HG02852 (cell line): ENCODE measurements around the gene TEX29.

Source experiments
- ATAC-seq: cut with Tn5 transposase; IDR thresholded peaks from one replicate; pipeline ENCODE4 v1.9.1; 2021; ENCODE audit warnings: mild to moderate bottlenecking, moderate library complexity; ENCODE audit not compliant: unreplicated experiment

Gene TEX29

DNA sequence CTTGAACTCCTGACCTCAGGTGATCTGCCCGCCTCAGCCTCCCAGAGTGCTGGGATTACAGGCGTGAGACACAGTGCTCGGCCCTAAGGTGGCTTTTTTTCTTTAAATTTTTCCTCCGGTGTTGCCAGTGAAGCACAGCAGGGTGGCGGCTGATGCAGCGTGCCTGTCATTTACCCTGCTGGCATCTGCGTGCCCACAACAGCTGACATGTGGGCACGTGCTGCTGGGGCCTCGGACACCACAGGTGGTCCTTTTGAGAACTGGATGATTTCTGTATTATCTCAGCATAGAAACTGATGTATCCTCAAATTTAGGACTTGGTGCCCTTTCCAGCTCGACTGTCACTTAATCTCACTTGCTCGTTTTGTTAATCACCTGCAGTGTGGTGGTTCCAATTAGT lies 31.2 kb upstream of the TEX29 start:
- ATAC-seq: no peak

DNA sequence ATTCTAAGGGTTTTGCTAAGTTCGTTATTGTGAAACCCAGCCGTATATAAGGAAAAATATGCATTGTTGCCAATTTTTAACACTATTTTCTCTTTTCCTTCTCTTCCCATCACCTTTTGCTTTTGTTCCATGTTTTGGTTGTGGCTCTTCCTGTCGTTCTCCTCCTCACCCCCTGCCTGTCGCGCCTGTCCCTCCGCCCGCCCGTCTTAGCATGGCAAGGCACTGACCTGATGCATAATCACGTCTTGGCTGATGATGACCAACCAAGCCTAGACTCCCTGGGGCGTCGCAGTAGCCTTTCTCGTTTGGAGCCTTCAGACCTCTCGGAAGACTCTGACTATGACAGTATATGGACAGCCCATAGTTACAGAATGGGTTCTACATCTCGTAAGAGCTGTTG lies 28.5 kb upstream of the TEX29 start:
- no peak for ATAC-seq

DNA sequence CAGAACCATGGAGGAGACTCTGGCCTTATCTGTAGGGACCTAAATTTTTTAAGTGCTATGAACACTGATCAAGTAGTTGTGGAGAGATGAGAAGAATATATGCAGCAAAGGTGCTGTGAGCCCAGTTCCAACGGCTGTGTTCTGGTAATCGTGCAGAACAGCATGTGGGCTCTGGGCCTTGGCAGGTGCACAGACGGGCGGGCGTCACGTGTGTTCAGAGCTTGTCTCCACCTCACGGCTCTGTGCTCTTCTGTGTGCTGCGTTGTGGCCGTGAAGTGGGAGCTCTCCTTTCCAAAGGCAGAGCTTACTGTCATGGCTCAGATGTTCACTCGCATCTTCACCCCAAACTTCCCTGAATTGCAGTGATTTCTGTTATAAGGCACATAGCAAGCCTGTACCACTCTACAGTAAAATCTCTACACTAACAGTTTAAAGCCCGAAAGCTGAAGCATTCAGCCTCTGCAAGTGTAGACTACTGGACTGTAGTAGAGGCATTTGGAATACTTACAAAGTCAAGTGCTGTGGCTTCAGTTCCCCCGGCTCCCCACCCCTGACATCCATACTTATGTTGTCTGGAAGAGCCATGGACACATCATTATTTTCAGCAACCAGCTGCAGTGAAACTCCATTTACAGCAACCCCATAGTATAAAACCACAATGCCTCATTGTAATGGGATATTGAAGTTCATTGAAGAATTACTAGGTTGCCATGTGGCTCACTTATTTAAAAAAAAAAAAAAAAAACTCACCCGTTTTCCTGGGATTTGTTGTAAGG lies 27.5 kb upstream of the TEX29 start:
- no peak for ATAC-seq

DNA sequence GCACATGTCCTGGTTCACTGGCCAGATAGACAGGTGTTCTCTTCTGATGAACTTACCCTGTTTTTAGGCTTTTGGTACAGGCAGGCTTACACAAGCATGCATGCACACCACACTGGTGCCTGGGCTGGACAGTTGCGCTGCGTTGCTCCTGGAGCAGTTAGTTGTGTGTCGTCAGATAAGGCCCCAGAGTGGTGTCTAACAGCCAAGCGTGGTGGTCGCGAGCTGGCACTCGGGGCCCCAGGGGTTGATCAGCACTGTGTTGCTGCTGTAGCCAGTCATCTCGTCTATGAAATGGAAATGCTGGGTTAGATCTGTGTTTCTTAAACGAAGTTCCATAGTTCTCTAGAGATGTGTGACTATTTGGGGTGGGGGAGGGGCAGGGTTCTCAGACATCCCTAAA lies 24.6 kb upstream of the TEX29 start:
- no peak for ATAC-seq

DNA sequence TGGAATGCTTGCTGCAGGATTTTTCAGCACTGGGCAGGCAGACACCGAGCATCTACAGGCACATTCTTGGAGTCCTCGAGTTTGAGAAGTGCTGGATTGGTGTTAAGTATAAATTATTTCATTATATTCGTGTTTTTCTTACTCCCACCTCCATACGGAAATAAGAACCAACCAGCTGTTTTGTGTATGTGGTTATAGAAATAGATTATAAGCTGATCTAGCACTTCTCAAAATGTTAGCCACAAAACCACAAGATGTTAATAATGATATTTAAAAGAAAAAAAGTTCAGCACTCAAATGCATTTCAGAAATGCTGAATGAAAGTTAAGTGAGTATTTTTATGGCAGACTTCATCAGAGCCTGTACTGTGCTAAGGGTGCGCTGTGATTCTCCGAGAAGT lies 24.0 kb upstream of the TEX29 start:
- no peak for ATAC-seq

DNA sequence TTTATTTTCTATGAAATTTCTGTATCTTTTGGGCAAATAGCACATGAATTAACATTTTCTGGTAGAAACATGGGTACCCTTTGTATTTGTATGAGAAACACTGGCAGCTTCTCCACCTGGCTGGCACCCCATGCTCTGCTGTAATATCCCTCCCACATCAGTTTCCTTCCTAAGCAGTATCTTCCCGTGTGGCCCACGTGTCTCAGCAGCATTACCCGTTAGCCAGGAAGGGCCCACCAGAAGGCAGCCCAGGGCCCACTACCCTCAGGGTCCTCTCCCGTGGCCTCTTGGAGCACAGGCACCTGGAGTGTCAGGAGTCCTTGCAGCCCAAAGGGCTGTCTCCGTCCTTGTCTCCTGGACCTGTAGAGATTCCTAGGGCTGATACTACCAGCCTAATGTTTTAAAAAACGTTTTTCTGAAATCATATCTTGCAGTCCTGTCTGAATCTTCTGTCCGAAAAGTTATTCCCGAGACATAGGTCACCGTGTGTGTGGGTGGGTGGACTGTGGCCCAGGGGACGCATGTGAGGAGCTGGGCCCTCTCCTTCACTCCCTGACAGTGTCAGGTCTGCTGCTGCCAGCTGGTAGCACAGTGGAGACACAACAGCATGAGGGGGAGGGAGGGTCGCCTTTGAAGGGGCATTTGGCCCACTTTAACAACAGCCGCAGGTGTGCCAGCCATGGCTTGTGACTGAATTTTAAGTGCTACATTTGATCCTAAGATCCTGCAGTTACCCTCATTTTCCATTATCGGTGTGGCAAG lies 22.0 kb upstream of the TEX29 start:
- ATAC-seq: no peak

DNA sequence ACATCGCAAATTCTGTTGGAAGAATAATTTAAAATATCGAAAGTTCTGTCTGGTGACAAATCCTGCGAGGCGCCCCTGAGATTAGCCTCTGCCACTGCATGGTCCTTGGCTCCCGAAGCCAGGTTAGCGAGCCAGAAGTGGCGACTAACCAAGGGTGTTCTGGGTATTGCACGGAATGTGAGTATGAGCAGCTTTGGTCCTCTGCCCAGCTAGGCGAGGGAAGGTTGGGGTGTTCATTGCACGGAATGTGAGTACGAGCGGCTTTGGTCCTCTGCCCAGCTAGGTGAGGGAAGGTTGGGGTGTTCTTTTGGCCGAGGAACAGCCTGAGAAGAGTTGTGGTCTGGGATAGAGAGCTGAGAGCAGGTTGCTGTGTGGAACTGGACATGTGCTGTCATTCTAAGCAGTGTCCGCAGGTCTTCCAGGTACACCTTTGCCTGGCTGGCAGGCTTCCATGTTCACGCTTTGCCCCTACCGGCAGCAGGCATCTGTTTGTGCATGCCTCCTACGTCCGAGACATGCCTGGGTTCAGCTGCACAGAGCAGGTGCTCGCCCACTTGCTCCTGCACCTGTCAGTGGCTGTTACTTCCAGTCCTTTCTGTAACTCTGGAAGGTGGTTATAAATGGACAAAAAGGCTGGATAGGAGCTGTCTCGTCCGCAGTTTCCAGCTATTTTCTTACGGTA lies 18.3 kb upstream of the TEX29 start:
- ATAC-seq: no peak

DNA sequence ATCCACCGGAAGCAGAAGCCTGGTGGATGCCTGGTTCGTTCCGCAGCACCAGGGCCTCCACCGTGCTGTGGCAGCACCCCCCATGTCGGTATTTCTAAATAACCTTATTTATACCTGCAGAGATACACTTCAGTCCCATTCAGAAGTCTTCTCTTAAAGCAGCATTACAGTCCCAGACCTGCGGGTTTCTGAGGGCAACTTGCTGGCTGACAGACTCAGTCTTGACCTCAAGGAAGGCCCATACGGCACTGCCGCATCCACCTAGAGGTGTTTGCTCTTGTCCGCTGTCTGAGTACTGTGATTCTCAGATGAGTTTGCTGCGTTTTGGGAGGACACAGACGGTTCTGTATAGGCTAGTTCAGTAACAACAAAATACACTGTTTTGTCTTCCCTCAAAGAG lies 16.9 kb upstream of the TEX29 start:
- ATAC-seq: no peak

DNA sequence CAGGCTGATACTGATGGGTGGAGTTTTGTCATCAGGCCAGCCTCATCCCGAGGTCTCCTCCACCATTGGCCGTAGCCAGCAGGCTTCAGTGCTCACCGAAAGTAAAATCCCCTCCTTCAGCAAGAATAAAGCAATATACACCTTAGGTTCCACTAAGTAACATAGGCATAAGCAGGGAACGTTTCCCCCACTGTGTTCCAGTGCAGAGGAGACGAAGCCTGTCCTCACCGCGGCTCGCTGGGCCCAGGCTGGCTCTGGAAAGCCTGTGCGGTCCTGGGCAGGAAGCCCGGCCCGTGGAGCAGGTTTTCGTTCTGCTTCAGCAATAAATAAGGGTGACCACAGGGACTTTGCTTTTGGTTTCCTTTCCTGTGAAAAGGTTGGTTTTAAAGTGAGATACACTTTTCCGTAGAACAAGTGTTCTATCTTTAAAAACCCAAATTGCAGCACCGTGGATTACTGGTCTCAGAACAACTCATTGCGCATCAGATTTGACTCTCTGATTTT lies 16.3 kb upstream of the TEX29 start:
- ATAC-seq: peak; percentile 81

DNA sequence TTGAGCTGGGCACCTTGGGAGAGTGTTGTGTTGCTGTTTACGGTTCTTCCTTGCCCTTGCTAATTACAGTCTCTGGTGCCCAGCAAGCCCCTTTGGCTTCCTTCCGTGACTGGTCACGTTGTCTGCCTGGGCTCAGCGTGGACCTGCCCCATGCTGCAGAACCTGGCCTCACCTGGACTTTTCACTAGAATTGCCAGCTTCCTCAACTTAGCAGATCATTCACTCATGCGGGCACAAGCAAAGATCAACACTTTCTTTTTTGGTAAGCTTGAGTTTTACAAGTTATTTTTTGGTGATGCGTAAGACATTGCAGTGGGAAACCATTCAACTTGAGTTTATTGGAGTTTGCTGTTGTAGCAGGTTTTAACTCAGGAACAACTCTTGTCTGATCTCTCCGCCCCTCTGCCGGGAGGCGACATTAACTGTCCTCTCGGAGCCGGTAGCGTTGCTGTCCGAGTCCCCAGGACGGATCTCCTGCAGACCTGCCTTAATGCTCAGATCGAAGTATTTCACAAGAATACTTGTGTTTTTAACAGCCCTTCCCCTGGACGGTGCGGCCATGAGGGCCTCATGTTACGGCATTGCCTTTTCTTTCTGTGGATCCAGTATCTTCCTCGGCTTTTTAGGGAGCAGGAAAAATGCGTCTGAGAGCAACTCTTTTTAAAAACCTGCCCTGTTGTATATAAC lies 15.7 kb upstream of the TEX29 start:
- ATAC-seq: no peak

DNA sequence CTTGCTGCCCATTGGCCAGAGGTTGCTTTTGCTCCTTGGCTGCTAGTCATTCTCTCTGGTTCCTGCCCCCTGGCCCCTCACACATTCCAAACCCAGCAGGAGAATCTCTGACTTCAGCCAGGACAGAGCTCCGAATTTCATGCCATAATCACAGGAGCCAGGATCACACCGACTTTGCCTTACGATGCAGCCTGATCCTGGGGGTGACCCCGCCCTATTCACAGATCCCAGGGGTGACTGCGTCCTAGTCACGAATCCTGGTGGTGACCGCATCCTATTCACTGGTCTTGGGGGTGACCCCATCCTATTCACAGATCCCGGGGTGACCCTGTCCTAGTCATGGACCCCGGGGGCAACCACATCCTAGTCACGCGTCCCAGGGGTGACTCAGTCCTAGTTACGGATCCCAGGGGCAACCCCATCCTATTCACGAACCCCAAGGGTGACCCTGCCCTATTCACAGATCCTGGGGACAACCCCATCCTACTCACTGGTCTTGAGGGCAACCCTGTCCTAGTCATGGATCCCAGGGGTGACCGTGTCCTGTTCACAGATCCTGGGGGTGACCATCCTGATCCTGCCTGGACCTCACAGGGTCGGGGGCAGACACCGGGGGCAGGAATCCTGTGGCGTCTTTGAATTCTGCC lies 7.4 kb upstream of the TEX29 start:
- ATAC-seq: no peak

DNA sequence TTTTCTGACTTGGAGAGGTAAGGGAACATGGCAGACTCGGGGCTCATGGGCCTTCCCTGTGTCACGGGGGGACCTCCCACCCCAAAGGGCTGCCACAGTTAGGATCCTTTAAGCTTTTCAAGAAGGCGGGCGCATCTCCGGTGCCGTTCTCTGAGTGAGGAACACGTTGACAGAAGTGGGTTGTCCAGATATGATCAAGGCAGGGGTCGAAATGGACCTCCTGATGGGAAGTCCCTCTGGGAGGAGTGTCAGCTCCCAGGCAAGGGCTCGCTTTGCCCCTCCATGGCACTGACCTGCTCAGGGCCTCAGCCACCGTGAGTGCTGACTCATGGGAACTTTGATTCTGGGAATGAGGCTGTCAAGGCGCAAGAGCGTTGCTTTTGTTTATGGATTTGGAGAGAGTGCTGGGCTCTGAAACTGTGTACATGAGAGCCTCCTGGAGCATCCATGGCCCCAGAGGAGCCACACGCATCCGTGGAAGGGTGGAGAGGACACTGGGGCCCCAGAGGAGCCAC lies 6.5 kb upstream of the TEX29 start:
- ATAC-seq: no peak

DNA sequence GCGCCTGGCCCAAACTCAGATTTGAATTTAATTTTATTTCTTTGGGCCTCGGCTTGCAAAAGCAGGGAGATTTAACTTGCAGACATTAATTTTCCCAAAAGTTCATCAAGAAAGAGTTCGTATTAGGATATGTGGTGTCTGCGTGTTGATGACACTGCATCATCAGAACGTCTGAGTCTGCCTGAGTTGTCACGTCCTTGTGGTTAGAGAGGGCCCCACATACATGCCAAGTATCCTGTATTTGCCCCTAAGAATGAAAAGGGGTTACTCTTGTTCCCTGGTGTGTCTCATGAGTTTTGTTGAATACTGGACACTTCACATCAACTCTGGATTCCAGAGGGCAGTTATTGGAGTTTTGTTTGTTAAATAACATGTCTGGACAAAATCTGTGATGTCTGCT lies 5.6 kb upstream of the TEX29 start:
- no peak for ATAC-seq

DNA sequence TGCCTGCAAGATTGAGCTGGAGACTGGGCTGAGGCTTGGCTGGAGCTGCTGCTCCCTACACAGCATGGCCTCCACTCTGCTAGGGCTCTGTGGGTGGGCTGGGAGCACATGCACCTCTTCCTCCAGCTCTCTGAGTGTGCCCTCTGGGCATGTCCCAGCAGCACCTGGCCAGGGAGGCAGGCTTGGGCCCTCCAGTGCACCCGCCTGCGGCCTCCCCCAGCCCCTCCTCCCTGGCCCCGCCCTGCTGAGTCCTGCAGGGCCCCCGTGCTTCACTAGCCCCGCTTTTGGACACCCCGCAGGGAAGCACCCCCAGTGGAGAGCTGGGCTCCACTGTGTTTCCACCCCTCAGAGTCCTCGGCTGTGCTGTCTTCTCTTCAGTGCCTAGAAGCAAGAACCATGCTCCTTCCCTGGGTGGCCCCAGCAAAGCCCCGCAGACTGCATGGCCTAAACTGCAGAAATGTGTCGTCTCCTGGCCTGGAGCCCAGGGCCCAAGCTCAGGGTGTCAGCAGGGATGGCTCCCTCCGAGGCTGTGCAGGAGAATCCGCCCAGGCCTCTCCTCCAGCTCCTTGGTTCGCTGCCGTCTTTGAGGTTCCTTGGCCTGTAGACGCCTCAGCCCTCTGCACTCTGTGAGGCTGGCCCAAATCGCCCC lies 5.0 kb upstream of the TEX29 start:
- no peak for ATAC-seq

DNA sequence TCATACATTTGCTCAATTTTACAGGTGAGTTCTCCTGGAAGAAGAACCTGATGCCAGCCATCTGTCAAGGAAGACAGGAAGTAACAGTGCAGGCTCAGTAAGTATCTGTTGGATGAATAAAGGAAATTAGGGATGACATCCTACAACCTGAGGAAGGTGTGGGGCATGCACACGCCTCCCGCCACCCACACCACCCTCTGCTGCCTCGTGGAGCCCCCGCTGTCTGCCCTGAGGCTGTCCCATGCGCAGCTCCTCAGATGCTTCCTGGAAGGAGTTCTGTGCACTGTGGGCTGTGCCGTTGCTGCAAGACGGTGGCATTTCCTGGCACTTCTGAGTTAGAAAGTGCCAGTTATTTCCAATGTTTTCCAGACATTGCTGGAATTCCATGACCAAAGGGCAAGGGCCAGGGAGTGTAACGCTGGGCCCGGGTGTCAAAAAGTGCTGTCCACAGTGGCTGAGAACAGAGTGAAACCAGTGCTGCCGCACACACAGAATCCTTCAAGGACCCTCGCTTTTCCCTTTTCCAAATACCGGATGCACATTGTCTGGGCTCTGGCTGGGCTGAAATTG lies 4.2 kb upstream of the TEX29 start:
- no peak for ATAC-seq

DNA sequence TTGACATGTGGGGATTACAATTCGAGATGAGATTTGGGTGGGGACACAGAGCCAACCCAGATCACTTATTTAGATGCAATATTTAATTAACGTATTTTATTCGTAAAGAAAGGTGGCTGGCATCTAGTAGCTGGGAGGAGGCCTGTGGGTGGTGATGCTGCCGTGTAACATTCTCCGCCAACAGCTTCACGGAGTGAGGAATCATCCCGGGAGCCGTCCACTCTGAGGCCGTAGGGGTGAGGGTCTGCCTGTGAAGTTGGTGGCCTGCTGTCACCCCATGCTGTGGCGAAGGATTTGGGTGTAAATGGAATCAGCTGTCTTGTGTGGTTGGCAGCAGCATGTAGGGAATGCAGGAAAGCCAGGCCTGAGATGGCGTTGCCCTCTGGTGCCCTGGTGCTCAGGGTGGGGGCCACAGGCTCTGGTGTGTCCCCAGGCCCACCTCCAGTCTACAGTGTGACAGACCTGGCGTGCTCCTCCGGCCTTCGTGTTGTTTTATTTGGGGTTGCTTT lies 3.3 kb upstream of the TEX29 start:
- no peak for ATAC-seq

DNA sequence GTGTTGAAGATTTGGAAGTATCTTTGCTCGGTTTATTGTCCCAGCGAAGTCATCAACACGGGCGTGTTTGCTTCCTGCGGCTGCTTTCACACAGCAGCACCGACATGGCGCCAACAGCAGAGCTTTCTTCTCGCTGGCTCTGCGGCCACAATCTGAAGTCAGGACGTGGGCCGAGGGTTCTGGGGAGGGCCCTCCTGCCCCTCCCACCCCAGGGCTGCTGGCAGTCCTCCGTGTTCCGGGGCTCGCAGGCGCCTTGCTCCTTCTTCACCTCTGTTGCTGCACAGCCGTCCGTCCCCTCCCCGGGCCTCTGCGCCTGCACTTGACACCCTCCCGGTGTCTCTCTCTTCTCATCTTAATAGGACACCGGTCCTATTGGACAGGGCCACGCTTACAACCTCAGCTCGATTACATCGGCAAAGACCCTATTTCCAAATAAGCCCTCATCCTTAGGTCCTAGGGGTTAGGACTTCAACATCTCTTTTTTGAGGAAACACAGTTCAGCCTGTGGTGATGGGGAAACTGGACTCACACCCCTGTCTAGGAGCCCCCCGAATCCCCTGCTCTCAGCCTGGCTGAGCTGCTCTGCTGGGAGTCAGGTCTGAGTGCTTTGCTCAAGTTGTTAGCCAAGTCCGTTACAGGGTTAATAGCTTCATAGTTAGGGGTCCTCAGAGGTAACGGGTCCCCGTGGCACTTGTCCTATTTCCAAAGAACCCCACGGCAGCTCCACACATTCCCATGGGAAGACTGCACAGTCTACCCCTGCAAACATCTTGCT lies 2.7 kb upstream of the TEX29 start:
- no peak for ATAC-seq

DNA sequence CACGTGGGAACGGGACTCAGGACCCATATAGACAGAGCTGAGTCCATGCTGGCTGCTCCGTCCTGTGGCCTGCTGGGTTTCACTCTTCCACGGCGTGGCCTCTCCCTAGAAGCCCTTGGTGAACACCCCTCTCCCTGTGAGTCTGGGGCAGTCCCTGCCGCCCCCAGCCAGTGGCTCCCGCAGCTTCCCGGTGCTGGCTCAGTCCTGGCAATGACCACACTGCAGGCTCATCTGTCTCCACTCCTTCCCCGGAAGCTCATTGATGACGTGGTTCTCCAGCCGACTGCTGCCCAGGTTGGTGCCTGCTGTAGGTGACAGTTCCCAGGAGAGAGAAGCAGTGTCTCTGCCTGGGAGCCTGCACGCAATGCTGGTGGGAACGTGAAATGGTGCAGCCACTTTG lies 2.1 kb upstream of the TEX29 start:
- ATAC-seq: no peak

DNA sequence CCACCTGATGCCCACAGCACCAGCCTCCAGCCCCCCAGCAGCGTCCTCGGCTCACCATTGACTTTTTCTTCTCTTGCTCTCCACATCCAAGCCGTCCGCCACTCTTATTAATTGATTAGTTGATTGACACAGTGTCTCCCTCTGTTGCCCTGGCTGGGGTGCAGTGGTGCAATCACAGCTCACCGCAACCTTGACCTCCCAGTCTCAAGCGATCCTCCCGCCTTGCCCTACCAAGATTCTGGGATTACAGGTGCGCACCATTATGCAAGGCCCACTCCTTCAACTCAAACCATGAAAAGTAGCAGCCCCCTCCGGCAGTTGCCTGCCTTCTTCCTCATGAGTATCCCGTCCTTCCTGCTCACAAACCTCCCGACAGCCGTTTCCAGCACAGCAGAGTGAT lies 921 bp upstream of the TEX29 start:
- no peak for ATAC-seq
